GM21528 (cell line): ENCODE results near the gene ARHGAP26.
"Not testable (repeated sequence)": the region's sequence is repeated elsewhere in the genome, so short reads cannot be mapped to it uniquely, and the experiment has no call there.

Source experiments
- ATAC-seq: cut with Tn5 transposase; IDR thresholded peaks from one replicate; pipeline ENCODE4 v1.9.1; 2021; ENCODE audit warnings: mild to moderate bottlenecking, moderate library complexity; ENCODE audit not compliant: unreplicated experiment, low FRiP score

The ARHGAP26 gene

DNA sequence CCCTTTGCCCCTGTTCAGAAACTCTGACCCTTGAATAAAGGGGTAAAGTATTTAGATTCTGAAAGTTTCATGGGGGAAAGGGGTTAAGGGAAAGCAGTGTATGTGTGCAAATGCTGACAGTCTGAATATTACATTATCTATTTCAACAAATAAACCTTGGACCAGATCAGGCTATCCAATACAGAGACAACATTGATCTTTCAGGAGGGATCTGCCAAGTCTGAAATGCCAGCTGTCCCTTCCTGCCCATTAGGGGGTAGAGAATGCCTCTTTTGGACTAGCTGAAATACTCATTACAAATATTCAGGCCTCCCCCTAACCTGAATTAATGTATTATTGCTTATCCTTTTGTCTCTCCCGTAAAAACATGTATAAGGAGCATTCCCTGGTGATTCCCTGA lies 413.8 kb downstream of the ARHGAP26 start:
- ATAC-seq = no peak

DNA sequence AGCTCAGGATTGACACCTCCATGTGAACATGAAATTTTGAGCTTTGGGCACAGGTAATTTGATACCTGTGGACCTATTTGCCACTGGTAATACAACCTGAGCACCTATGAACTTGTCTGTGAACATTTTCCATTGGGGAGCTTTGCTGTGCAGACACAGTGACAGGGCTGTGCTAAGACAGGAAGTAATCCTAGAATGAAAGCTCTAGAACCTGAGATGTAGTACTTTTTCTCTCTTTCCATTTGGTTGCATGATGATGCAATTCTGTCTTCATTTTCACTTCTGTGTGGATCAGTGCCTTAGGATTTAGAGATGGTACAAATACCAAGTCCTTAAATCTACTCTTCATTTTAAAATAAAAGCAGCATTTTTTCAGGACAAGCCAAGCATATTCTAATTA lies 416.4 kb downstream of the ARHGAP26 start:
- ATAC-seq = peak; percentile 33

DNA sequence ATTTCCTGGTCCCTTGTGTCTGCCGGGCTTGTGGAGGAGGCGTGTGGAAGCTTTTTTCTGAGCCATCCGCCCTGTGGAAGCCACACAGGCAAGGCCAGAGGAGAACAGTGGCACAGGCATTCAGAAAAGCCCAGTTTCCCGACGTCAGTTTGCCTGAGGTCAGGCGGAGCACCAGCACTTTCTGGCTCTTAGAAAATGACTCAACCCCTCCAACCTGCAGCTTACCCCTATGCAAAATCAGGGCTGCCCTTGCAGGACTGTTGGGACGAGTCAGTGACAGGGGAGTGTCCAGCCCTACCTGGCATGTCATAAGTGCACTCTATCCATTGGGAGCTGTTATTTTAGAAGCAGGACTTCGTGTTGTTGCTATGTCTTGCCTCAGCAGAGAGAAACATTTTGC lies 417.3 kb downstream of the ARHGAP26 start:
- ATAC-seq = no peak

DNA sequence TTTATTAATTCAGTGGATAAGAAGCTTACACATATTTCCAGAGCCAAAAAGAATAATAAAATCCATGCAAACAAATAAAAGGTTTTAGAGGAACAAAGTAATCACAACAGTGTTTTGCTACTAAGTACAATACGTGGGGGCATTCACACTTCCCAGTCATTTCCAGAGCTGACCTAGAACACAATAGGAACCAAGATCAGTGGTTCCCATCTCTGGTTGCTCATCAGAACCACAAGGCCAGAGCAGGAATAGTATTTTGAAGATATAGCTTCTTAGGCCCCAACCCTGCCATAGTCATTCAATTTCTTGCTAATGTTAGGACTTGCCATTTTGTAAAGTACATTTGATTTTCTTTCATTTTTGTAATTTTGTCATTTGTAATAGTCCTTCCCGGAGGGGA lies 417.9 kb downstream of the ARHGAP26 start:
- no peak for ATAC-seq

DNA sequence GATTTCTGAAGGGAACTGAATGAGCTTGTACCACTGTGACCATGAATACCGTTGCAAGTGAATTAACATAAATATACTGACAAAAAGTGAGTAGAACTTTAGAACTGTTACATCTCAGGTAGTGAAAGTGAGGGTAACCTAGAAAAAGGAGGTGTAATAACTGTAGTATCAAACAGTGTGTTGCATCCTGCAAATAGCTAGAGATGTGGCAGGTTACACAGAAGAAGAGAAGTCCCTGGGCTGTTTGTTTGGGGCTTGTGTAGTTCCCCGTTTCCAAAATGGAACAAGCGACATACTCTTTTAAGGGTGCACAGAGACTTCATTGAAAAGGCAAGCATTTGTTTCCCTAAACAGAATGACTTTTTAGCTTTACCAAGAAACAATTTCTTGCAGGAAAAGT lies 418.5 kb downstream of the ARHGAP26 start:
- no peak for ATAC-seq

DNA sequence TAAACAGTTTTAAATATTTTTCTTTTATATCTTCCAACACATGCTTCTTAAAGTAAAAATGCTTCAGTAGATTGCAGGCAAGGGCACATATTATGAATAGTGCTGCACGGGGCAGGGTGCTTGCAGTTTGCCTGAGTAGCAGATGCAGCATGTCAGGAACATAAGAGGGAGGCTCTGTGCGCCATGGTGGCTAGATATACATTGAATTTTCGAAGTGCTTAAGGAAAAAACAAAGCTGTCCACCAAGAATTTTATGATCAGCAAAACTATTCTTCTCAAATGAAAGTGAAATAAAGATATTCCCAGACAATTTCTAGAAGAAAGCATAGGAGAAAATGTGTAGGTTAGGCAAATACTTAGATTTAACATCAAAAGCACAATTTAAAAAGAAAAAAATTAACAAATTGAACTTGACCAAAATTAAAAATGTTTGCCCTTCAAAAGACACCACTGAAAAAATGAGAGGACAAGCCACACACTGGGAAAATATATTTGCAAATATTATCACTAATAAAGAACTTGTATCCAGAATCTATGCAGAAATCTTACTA lies 420.2 kb downstream of the ARHGAP26 start:
- ATAC-seq = no peak

DNA sequence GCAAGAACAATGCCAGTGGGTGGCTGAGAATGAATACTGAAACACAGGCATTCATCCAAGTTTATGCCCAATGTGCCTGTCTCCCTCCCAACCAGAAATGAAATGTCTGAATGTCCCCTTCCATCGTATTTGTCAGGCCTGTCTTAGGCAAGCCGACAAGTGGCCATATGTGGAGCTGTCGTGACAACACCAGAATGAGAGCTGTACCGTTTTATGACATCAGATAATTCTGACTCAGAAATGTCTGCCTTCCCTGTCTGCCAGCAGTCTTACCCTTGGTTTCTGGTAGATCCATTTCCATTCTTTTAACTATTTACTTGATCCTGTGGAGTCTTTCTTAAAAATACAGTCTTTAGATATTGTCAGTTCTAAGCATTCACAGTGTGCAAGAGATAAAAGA lies 421.5 kb downstream of the ARHGAP26 start:
- no peak for ATAC-seq

DNA sequence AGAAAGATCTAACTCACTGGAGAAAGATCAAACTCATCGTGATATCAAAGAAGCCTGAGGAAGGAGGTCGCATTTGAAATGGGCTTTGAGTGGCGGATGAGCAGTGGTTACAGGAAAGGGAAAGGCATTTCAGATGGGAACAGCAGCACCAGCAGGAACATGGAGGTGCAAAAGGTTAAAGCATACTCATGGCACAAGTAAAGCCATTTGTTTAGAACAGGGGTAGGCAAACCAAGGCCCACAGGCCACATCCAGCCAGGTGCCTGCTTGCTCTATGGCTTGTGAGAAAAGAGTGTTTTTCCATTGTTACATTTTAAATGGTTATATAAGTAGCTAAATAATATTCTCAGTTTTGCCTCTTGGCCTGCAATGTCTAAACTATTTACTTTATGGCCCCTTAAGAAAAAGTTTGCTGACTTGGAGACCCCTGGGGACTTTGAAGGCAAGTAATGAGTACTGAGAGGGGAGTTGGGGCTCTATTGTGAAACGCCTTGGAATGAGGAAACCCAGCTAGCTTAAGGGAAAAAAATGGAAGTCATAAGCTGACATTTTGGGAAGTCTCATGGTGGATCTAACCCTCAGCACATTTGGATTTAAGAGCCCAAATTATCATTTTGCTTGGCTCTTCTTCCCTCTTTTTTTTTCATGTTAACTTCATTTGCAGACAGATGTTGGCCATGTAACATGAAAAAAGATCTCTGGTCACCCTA lies 422.2 kb downstream of the ARHGAP26 start:
- no peak for ATAC-seq

DNA sequence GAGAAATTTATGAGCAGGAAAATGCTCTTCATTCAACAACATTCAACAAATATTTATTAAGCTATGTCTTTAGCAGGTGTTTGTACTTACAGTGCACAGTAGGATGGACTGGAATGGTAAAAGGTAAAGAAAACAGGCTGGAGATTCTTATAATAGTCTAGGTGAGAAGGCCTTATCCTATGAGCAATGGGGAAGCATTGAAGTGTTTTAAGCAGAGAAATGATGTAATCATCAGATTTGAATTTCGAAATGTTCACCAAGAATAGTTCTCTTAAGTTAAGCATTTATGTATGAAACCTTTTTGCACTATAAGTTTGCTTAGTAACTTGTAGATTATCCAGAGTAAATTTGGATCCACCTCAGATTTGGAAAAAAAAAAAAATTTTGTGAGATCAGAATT lies 424.0 kb downstream of the ARHGAP26 start:
- ATAC-seq = no peak

DNA sequence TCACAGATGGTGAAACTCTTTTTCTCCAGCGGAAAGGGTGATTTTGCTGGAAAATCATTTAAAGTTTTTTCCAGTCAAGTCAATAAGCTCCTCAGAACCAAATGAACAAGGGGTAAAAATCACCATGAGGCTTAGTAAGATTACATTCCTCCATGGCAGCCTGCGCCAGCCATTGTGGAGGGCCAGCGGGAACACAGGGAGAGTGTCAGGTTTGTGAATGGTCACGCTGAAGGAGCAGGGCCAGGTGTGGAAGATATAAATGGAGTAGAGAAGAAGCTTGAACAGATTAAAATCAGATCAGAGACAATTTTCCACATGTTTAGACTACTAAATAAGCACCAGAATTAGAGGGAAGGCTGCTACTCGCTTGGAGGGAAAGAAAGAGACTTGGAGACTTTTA lies 424.5 kb downstream of the ARHGAP26 start:
- ATAC-seq = no peak

DNA sequence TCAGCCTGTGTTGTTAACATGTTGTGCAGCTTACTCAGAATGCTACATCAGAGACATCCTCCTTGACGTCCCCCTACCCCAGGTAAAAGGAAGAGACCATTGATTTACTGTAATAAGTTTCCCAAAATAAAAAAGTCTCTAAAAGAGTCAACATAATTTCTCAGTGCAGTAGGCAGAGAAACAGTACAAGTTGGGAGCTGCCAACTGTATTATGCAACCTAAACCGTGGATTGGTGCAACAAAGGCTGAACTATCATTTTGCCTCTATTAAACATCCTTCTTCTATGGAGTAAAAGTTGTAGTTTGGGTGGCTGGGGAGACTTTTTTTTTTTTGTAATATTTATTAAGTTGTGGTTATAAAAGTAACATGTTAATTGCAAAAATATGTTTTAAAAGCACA lies 425.3 kb downstream of the ARHGAP26 start:
- ATAC-seq = no peak

DNA sequence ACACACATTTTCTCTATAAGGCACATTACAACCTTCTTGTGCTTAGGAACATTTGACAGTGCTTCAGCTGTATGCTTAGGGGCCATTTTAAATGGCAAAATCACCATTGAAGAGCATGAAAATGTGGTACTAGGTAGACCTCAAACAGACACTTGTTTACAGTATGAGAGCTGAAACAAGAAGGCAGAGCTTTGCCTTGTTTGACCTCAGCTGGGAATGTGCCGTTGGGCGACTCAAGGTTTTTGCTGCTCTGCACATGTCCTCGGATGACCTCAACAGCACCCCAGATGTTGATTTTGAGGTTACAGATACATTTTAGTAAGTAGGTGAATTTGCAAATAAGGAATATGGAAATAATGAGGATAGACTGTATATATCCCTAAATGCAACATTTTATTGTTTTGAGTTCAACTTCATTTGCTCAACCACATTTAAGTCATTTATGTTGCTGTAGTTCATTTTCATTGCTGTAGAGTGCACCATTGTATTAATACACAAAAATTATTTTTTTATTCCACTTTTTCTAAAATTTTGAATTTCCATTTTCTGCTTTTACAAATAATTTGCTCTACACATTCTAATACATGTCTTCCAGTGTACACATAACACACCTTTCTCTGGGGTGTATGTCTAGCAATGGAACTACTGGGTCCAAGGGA lies 426.6 kb downstream of the ARHGAP26 start:
- no peak for ATAC-seq

DNA sequence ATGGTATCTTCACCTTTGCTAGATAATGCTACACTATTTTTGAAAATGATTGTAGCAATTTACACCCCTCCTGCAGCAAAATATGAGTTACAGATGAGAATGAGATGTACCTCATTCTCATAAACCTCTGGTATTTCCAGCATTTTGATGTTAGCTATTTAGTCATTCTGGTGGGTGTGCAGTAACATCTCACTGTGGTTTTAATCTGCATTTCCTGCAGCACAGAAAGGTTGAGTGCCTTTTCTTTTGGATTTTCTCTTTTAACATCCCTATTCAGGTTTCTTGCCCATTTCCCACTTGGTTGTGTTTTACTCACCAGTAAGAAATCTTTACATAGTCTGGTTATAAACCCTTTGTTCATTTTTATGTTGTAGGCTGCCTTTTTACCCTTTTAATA lies 427.1 kb downstream of the ARHGAP26 start:
- ATAC-seq = no peak

DNA sequence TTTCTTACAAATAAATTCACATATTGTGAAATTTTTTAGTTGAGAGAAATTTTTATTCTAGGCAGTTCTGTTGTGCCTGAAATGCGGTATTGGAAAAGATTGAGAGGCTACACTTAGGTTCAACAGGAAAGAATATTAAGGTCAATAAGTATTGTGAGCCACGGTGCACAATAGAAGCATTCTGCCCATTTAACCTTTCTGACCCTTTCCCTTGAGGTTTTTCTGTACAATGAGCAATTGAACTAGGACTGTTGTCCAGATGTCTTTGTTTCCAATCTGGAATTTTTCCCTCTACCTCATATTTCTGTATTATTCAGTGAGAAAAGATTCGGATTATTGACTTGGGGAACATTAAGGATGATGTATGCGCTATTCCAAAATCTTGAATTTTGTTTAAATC lies 428.2 kb downstream of the ARHGAP26 start:
- ATAC-seq = no peak

DNA sequence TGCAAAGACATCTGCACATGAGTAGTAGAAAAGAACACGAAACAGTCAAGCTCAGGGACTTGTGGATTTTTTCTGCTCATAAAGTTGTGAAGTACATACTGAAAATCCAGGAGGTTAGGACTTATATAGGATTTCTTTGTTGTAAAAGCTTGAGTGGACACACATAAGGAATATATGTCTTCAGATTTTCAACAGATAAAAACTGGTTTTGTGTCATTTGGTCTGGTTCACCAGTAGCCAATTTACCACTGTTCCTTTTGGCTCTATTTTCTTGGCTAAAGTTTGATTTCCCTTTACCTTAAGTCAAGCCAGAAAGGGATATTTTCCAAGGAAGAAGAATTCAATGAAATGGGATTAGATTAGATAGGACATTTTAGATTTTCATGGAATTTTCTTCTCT lies 429.0 kb downstream of the ARHGAP26 start:
- ATAC-seq = no peak

DNA sequence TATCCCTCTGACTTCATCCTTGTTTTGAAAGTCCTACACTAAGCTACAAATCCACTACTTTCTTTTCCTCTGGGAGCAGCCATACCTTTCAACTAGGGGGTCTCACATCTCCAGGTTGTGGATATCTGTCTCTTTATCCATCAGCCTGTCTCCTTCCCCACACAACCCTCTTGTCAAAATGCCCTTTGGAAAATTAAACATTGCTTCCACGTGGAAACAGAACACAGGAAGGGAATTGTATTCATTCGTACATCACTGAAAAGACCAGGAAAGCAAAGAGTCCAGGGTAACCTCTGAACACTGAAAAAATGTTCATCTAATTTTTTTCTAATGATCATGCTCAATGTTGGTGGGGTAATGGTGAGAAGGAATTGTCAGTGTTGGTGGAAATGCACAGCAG lies 429.7 kb downstream of the ARHGAP26 start:
- no peak for ATAC-seq

DNA sequence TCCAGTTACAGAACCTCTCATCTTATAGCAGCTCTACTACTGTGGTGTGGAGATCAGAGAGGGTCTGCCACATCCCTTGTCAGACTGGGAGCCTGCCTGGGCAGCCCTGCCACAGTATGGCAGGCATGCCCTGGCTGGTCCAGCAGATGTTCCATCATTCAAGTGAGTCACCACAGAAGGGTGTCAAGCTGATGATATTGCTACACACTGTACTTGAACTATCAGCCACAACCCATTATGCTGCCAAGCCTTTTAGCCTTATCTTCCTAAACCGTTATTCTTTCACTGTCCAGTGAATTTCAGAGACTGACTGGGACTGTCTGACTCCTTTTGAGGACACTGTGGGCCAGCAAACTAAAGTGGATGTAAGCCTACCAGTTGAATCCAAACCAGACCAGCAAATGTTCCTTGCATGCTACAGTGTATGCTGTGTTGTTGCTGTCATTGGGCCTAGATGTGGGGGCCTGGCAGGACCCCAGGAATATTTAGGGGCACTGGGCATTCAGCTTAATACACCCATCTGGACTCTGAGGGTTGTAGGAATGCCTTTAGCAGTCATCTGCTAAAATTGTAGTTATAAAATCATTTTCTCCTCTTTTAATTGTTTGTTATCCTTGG lies 430.7 kb downstream of the ARHGAP26 start:
- no peak for ATAC-seq

DNA sequence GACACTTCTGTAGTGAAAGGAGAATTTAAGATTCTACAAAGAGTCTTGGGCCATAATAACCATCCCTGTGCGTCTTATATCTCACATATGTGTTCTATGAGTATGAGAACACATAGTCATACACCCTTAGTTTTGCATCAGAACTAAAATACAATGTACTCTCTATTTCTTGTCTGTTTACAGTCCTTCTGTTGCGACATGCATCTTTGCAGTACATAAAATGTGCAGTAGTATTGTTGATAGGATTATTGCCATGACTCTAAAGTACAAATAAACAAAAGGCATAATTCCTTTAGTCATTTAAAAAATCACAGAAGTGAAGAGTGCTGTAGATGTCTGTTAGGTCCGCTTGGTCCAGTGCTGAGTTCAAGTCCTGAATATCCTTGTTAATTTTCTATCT lies 431.4 kb downstream of the ARHGAP26 start:
- no peak for ATAC-seq

DNA sequence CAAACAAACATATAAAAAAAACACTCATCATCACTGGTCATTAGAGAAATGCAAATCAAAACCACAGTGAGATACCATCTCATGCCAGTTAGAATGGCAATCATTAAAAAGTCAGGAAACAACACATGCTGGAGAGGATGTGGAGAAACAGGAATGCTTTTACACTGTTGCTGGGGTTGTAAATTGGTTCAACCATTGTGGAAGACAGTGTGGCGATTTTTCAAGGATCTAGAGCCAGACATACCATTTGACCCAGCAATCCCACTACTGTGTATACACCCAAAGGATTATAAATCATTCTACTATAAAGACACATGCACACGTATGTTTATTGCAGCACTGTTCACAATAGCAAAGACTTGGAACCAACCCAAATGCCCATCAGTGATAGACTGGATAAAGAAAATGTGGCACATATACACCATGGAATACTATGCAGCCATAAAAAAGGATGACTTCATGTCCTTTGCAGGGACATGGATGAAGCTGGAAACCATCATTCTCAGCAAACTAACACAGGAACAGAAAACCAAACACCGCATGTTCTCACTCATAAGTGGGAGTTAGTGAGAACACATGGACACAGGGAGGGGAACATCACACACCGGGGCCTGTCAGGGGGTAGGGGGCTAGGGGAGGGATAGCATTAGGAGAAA lies 433.3 kb downstream of the ARHGAP26 start:
- not testable (repeated sequence) for ATAC-seq

DNA sequence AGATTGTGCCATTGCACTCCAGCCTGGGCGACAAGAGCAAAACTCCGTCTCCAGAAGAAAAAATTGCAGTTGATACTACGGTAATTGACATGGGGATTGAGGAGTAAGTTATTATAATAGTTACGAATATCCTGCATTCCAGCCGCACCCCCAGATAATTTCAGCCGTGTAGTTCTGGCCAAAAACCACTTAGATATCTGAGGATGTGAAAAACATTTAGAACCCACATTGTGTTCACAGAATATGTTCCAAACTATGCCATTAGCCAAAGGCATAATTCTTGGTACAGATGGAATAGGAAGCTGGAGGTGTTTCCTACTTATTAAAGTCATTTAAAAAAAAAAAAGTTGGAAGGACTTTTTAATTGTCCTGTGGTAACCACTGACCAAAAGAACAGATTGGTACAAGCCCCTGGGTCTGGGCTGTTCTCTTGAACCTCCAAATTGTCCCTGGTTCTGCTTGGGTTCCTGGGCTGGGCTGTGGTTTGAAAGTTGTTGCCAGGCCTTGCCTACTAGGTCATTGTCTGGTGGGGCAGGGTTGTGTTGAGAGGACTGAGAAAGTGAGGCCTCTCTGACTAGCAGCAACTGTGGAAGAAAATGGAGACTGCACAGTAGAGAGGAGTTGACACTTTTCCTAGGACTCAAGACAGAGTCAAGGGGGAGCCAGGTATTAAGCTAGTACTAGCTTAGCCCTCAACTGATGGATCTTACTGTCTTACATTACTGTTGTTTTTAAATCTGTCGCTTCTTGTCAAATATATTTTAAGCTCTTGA lies 434.5 kb downstream of the ARHGAP26 start:
- no peak for ATAC-seq
